Gastroesophageal sphincter (tissue), 3 donors: ENCODE measurements around the gene ROCK1.

Source experiments
- CTCF ChIP-seq, 4 experiments: fragments of 200-600 bp in 2 of 4; fragments of 450-650 bp in 2 of 4; sonication (generic) in 1 of 4; IDR thresholded peaks; one replicate each; pipeline ENCODE4 v1.5.1; 2017 to 2019; ENCODE audit warnings: antibody characterized with exemption in 4 of 4, mild to moderate bottlenecking in 2 of 4, moderate library complexity in 2 of 4
- EP300 ChIP-seq: sonication (generic); formaldehyde crosslinking; IDR thresholded peaks from one replicate; pipeline ENCODE4 v1.6.1; 2017; ENCODE audit warnings: antibody characterized with exemption, mild to moderate bottlenecking
- POLR2A ChIP-seq, 2 donors: fragments of 450-650 bp; IDR thresholded peaks; one replicate each; pipeline ENCODE4 v1.6.1; 2017; ENCODE audit warnings: antibody characterized with exemption in 2 of 2, mild to moderate bottlenecking in 2 of 2, moderate library complexity in 1 of 2
- POLR2AphosphoS5 ChIP-seq: sonication (generic); formaldehyde crosslinking; IDR thresholded peaks from one replicate; pipeline ENCODE4 v1.6.1; 2017; ENCODE audit warnings: antibody characterized with exemption

- no peak for TF ChIP-seq CTCF (IDR thresholded peaks at IDR 0.05)
- no peak for TF ChIP-seq POLR2A (IDR thresholded peaks at IDR 0.05)
- TF ChIP-seq EP300 = no peak
- TF ChIP-seq POLR2AphosphoS5 = no peak
These were observed 110.9 kb downstream of the ROCK1 start for GRCh38 chr18:21000667-21001066.
